Activated CD8-positive, alpha-beta T cell treated with anti-CD3 and anti-CD28 coated beads for 36 hours (primary cell): ENCODE data around the gene NCAM1. TPM values are rescaled to one million over a fixed set of nuclear protein-coding genes. Genes with fewer than 3 reads are reported as not detected.

ENCODE experiments used
- ATAC-seq: fragments of 200-7000 bp; cut with Tn5 transposase; one replicate; pipeline ENCODE4 v1.10.0; 2021; ENCODE audit warnings: mild to moderate bottlenecking, moderate library complexity
- CTCF ChIA-PET: fragments of 350-600 bp; sonication (Branson Sonifier 250); formaldehyde crosslinking; loops from one replicate; lab custom pipeline; 2021; ENCODE audit warnings: antibody characterized with exemption; lab: Charles Lee
- POLR2A ChIA-PET: fragments of 350-600 bp; sonication (Branson Sonifier 250); formaldehyde crosslinking; loops from one replicate; lab custom pipeline; 2021; ENCODE audit warnings: antibody characterized with exemption; lab: Charles Lee
- DNase-seq: peaks from one replicate; pipeline ENCODE4 v3.0.0-alpha.2; 2020
- H3K27ac Mint-ChIP-seq: one replicate; pipeline ENCODE4 v1.8.0; 2021; ENCODE audit warnings: mild to moderate bottlenecking, mixed read lengths
- H3K27me3 Mint-ChIP-seq: one replicate; pipeline ENCODE4 v1.8.0; 2021; ENCODE audit warnings: mixed read lengths
- H3K36me3 Mint-ChIP-seq: one replicate; pipeline ENCODE4 v1.8.0; 2021; ENCODE audit warnings: low read depth, mixed read lengths
- H3K4me1 Mint-ChIP-seq: one replicate; pipeline ENCODE4 v1.8.0; 2021; ENCODE audit warnings: low read depth, mixed read lengths
- H3K4me3 Mint-ChIP-seq: one replicate; pipeline ENCODE4 v1.8.0; 2021; ENCODE audit warnings: mild to moderate bottlenecking, moderate library complexity, mixed read lengths
- H3K9me3 Mint-ChIP-seq: one replicate; pipeline ENCODE4 v1.8.0; 2021; ENCODE audit warnings: mixed read lengths
- CTCF ChIP-seq: fragments of 200-600 bp; IDR thresholded peaks from one replicate; pipeline ENCODE4 v1.8.0; 2022; ENCODE audit warnings: antibody characterized with exemption, mild to moderate bottlenecking
- intact Hi-C: fragments of 100-400 bp; cut with micrococcal nuclease; formaldehyde crosslinking; loops from one replicate; pipeline ENCODE4 v1.10.0; 2022
- total RNA-seq, 2 experiments: library from RNA; stranded (reverse); gene quantifications; one replicate each; pipeline ENCODE4 v1.2.3, GENCODE V29; 2021

The NCAM1 gene
- total RNA-seq, 2 experiments from 2014 or later: 0.47 to 0.56 TPM

- TF ChIP-seq CTCF: no peak
- intact Hi-C loops: no loop called here
- Mint-ChIP-seq H3K27ac (no peak overlapping the region), H3K9me3 (no peaks in the 10 kb centered on the region), H3K4me3 (no peak overlapping the region), H3K4me1 (no peaks in the 10 kb centered on the region), H3K27me3 (peaks cover 2% of the 10 kb centered on the region), H3K36me3 (no peaks in the 10 kb centered on the region)
- ATAC-seq (no peak), DNase-seq (no peak)
- CTCF ChIA-PET: no interaction called here
- POLR2A ChIA-PET: no interaction called here
Observed at GRCh38 chr11:113085446-113085845, 124.2 kb downstream of the NCAM1 start.

- H3K4me3 Mint-ChIP-seq: no peak overlapping the region
- ChIA-PET POLR2A (no interaction called here), CTCF (no interaction called here)
- no peak for TF ChIP-seq CTCF
- DNase-seq (no peak), ATAC-seq (no peak)
- no peaks in the 10 kb centered on the region for H3K4me1 Mint-ChIP-seq
- H3K27ac Mint-ChIP-seq: no peak overlapping the region
- no peaks in the 10 kb centered on the region for H3K36me3 Mint-ChIP-seq
- no peaks in the 10 kb centered on the region for H3K9me3 Mint-ChIP-seq
- intact Hi-C loops: no loop called here
- peaks cover 2% of the 10 kb centered on the region for H3K27me3 Mint-ChIP-seq
Observed at GRCh38 chr11:113087706-113088105, 126.5 kb downstream of the NCAM1 start.

GRCh38 chr11:113090716-113091480, 129.7 kb downstream of the NCAM1 start:
- Mint-ChIP-seq H3K4me3 (no peak overlapping the region), H3K27me3 (peaks cover 2% of the 10 kb centered on the region), H3K36me3 (no peaks in the 10 kb centered on the region), H3K9me3 (no peaks in the 10 kb centered on the region), H3K4me1 (no peaks in the 10 kb centered on the region), H3K27ac (no peak overlapping the region)
- intact Hi-C loops: no loop called here
- DNase-seq: no peak
- ChIA-PET POLR2A (no interaction called here), CTCF (no interaction called here)
- no peak for ATAC-seq
- no peak for TF ChIP-seq CTCF

- TF ChIP-seq CTCF: no peak
- no peak for ATAC-seq
- POLR2A ChIA-PET: no interaction called here
Observed at GRCh38 chr11:113091481-113091780, 130.2 kb downstream of the NCAM1 start.

DNA sequence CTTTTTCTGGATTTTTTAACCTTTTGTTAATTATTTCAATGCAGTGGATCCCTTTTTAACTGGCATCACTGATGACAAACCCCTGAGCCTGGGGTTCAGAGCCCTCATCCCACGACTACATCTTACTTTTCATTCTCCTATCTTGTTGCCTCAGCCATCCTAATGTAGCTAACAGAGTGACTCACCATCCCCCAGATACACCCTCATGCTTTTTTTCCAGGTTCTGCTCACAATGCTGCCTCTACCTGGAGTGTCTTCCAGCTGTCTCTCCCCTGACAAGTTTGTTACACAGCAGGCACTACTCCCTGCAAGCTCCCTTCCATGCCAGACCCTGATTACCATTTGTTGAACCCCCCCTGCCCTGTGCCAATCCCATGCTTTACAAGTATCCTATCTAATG, 135.4 kb downstream of the NCAM1 start:
- H3K27ac Mint-ChIP-seq: no peak overlapping the region
- no peaks in the 10 kb centered on the region for H3K27me3 Mint-ChIP-seq
- DNase-seq (no peak), ATAC-seq (no peak)
- ChIA-PET POLR2A (no interaction called here), CTCF (no interaction called here)
- no peaks in the 10 kb centered on the region for H3K9me3 Mint-ChIP-seq
- H3K4me1 Mint-ChIP-seq: no peaks in the 10 kb centered on the region
- intact Hi-C loops: no loop called here
- H3K4me3 Mint-ChIP-seq: no peak overlapping the region
- H3K36me3 Mint-ChIP-seq: no peaks in the 10 kb centered on the region
- TF ChIP-seq CTCF: no peak

More at GRCh38 chr11:113091481-113091780, 130.2 kb downstream of the NCAM1 start:
- Mint-ChIP-seq H3K4me1 (no peaks in the 10 kb centered on the region), H3K27ac (no peak overlapping the region), H3K9me3 (no peaks in the 10 kb centered on the region), H3K4me3 (no peak overlapping the region), H3K36me3 (no peaks in the 10 kb centered on the region), H3K27me3 (peaks cover 2% of the 10 kb centered on the region)
- CTCF ChIA-PET: no interaction called here
- no peak for DNase-seq
- intact Hi-C loops: no loop called here
